Activated CD8-positive, alpha-beta T cell treated with anti-CD3 and anti-CD28 coated beads for 36 hours (primary cell): Measurements from ENCODE around the gene GTF3C5. TPM values are rescaled to one million over a fixed set of nuclear protein-coding genes. Genes with fewer than 3 reads are reported as not detected.

Source experiments
- ATAC-seq: fragments of 200-7000 bp; cut with Tn5 transposase; one replicate; pipeline ENCODE4 v1.10.0; 2021; ENCODE audit warnings: mild to moderate bottlenecking, moderate library complexity
- CTCF ChIA-PET: fragments of 350-600 bp; sonication (Branson Sonifier 250); formaldehyde crosslinking; loops from one replicate; lab custom pipeline; 2021; ENCODE audit warnings: antibody characterized with exemption; lab: Charles Lee
- POLR2A ChIA-PET: fragments of 350-600 bp; sonication (Branson Sonifier 250); formaldehyde crosslinking; loops from one replicate; lab custom pipeline; 2021; ENCODE audit warnings: antibody characterized with exemption; lab: Charles Lee
- DNase-seq: peaks from one replicate; pipeline ENCODE4 v3.0.0-alpha.2; 2020
- H3K27ac Mint-ChIP-seq: one replicate; pipeline ENCODE4 v1.8.0; 2021; ENCODE audit warnings: mild to moderate bottlenecking, mixed read lengths
- H3K27me3 Mint-ChIP-seq: one replicate; pipeline ENCODE4 v1.8.0; 2021; ENCODE audit warnings: mixed read lengths
- H3K36me3 Mint-ChIP-seq: one replicate; pipeline ENCODE4 v1.8.0; 2021; ENCODE audit warnings: low read depth, mixed read lengths
- H3K4me1 Mint-ChIP-seq: one replicate; pipeline ENCODE4 v1.8.0; 2021; ENCODE audit warnings: low read depth, mixed read lengths
- H3K4me3 Mint-ChIP-seq: one replicate; pipeline ENCODE4 v1.8.0; 2021; ENCODE audit warnings: mild to moderate bottlenecking, moderate library complexity, mixed read lengths
- H3K9me3 Mint-ChIP-seq: one replicate; pipeline ENCODE4 v1.8.0; 2021; ENCODE audit warnings: mixed read lengths
- intact Hi-C: fragments of 100-400 bp; cut with micrococcal nuclease; formaldehyde crosslinking; loops from one replicate; pipeline ENCODE4 v1.10.0; 2022
- total RNA-seq, 2 experiments: library from RNA; stranded (reverse); gene quantifications; one replicate each; pipeline ENCODE4 v1.2.3, GENCODE V29; 2021
- TF ChIP-seq, protein P1 (sequence below): fragments of 200-600 bp; IDR thresholded peaks from one replicate; pipeline ENCODE4 v1.8.0; 2022; ENCODE audit warnings: antibody characterized with exemption, mild to moderate bottlenecking

Gene GTF3C5
- total RNA-seq, 2 experiments from 2014 or later: 87.6 to 95.3 TPM

DNA sequence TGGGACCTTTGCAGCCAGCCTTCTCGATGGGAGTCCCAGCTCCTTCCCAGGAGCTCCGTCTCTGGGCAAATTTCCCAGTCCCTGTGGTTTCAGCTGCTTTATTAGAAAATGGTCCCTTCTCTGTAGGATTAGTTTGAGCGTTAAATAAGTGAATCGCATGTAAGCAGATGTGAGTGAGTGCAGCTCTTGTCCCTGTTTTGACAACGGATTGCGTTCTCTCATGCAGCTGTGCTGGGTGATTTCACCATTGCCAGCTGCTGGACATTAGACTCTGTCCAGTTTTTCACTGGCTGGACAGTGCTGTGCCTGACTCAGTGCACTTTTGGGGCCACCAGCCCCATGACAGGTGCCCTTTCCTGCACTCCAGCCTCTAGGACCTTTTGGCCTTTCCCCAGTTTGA, 19.3 kb downstream of the GTF3C5 start:
- Mint-ChIP-seq H3K27ac (no peak overlapping the region), H3K4me3 (no peak overlapping the region)

DNA sequence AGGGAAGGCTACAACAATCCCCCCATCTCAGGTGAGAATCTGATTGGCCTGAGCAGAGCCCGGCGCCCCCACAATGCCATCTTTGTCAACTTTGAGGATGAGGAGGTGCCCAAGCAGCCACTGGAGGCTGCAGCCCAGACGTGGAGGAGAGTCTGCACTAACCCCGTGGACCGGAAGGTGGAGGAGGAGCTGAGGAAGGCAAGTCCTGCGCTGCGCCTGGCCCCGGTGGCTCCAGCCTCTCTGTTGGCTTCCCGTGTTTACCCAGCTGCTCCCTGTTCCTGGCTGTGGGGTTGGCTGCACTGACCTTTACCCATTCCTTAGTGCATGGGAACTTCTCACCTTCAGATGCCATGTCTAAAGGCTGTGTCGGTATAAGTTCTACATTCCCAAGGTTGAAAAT, 20.0 kb downstream of the GTF3C5 start:
- Mint-ChIP-seq H3K27ac (no peak overlapping the region), H3K9me3 (no peaks in the 10 kb centered on the region), H3K27me3 (no peaks in the 10 kb centered on the region), H3K4me1 (peaks cover 2% of the 10 kb centered on the region), H3K36me3 (peaks cover 34% of the 10 kb centered on the region), H3K4me3 (no peak overlapping the region)
- intact Hi-C loops: no loop called here
- CTCF ChIA-PET: no interaction called here
- TF ChIP-seq, protein P1, sequence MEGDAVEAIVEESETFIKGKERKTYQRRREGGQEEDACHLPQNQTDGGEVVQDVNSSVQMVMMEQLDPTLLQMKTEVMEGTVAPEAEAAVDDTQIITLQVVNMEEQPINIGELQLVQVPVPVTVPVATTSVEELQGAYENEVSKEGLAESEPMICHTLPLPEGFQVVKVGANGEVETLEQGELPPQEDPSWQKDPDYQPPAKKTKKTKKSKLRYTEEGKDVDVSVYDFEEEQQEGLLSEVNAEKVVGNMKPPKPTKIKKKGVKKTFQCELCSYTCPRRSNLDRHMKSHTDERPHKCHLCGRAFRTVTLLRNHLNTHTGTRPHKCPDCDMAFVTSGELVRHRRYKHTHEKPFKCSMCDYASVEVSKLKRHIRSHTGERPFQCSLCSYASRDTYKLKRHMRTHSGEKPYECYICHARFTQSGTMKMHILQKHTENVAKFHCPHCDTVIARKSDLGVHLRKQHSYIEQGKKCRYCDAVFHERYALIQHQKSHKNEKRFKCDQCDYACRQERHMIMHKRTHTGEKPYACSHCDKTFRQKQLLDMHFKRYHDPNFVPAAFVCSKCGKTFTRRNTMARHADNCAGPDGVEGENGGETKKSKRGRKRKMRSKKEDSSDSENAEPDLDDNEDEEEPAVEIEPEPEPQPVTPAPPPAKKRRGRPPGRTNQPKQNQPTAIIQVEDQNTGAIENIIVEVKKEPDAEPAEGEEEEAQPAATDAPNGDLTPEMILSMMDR: no peak
- DNase-seq (no peak), ATAC-seq (no peak)
- POLR2A ChIA-PET: interaction anchor here (0.7 kb wide), 1 partner anchor 86 kb away, joined by 3 read pairs; no protein-coding TSS in a partner anchor

More for the DNA sequence above, 19.3 kb downstream of the GTF3C5 start:
- ChIA-PET POLR2A (no interaction called here), CTCF (interaction anchor here (0.7 to 3.2 kb wide), 2 partner anchors 94 to 97 kb away, joined by 3 to 11 read pairs; no protein-coding TSS in a partner anchor)
- intact Hi-C loops: no loop called here
- Mint-ChIP-seq H3K27me3 (no peaks in the 10 kb centered on the region), H3K36me3 (peaks cover 33% of the 10 kb centered on the region), H3K9me3 (no peaks in the 10 kb centered on the region), H3K4me1 (no peaks in the 10 kb centered on the region)
- DNase-seq (no peak), ATAC-seq (no peak)
- TF ChIP-seq, protein P1: no peak

DNA sequence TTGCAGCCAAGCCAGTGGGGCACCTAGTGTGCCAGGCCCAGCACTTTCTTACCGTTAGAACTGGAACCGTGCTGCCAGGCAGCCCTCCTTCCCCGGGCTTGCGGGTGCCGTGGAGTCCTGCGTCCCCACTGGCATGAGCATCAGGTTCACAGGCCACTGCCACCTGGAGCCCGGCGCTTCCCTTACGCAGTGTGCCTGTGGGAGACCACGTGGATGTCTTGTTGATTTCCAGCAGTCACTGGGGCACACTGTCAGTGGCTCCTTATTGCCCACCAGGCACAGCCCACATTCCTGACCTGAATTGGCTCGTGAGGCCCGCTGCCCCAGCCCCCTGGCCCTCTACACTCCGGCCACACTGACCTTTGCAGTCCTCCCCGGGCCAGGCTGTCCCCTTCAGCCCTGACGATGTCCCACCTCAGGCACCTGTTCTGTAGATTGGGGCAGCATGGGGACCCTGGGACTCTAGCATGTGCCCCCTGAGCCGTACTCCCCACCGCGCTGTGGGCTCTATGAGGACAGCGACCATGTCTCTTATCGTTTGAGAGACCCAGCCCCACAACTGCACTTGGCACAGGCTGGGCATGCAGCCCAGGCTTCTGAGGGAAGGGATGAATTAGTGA, 20.6 kb downstream of the GTF3C5 start:
- Mint-ChIP-seq H3K4me1 (peaks cover 8% of the 10 kb centered on the region), H3K27me3 (no peaks in the 10 kb centered on the region), H3K27ac (no peak overlapping the region), H3K4me3 (no peak overlapping the region), H3K9me3 (no peaks in the 10 kb centered on the region), H3K36me3 (peaks cover 34% of the 10 kb centered on the region)
- ATAC-seq (no peak), DNase-seq (no peak)
- TF ChIP-seq, protein P1: no peak
- ChIA-PET POLR2A (interaction anchor here (0.7 kb wide), 1 partner anchor 85 kb away, joined by 3 read pairs; no protein-coding TSS in a partner anchor), CTCF (interaction anchor here (1.0 to 2.1 kb wide), 2 partner anchors 11 to 29 kb away, joined by 3 to 6 read pairs; no protein-coding TSS in a partner anchor)
- intact Hi-C loops: no loop called here

DNA sequence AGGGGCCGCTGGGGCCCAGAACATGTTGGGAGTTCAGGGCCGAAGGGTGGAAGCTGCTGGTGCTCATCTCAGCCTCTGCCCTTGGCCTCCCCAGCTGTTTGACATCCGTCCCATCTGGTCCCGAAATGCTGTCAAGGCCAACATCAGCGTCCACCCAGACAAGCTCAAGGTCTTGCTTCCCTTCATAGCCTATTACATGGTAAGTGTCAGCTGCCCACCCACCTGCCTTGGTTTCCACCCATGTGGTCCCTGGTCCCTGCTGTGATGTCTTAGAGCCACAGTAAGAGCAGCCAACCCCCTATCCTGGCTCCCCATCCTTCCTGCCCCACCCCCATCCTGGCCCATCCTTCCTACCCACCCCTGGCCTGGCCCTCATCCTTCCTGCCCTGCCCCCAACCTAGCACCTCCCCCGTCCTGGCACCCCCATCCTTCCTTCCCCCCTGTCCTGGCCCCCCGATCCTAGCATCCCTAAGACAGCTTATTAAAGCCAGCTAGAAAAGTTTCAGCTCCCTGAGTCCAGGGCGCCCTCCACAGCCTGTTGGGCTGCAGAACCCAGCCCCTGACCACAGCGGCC, 21.3 kb downstream of the GTF3C5 start:
- H3K27ac Mint-ChIP-seq: no peak overlapping the region
- H3K4me1 Mint-ChIP-seq: peaks cover 13% of the 10 kb centered on the region
- intact Hi-C loops: no loop called here
- ATAC-seq (no peak), DNase-seq (no peak)
- no peaks in the 10 kb centered on the region for H3K9me3 Mint-ChIP-seq
- ChIA-PET CTCF (interaction anchor here (1.0 to 2.1 kb wide), 2 partner anchors 12 to 29 kb away, joined by 3 to 6 read pairs; no protein-coding TSS in a partner anchor), POLR2A (no interaction called here)
- no peaks in the 10 kb centered on the region for H3K27me3 Mint-ChIP-seq
- TF ChIP-seq, protein P1: no peak
- H3K36me3 Mint-ChIP-seq: peaks cover 30% of the 10 kb centered on the region
- H3K4me3 Mint-ChIP-seq: no peak overlapping the region
